HUES48 (cell line): ENCODE data around the gene EFEMP1.

Source experiments
- H3K27ac ChIP-seq: one replicate; pipeline ENCODE4 v1.7.0; 2013; ENCODE audit warnings: low read depth, low read length, inconsistent platforms
- H3K27me3 ChIP-seq: 2 replicates; pipeline ENCODE4 v1.6.1; 2013; ENCODE audit warnings: mild to moderate bottlenecking, low read length; ENCODE audit not compliant: control insufficient read depth, insufficient read depth
- H3K36me3 ChIP-seq: 2 replicates; pipeline ENCODE4 v1.6.1; 2013; ENCODE audit warnings: low read length; ENCODE audit not compliant: control insufficient read depth, insufficient read depth
- H3K4me1 ChIP-seq: 2 replicates; pipeline ENCODE4 v1.6.1; 2013; ENCODE audit warnings: mild to moderate bottlenecking, low read length; ENCODE audit not compliant: control insufficient read depth, insufficient read depth
- H3K4me3 ChIP-seq: 2 replicates; pipeline ENCODE4 v1.5.1; 2013; ENCODE audit warnings: mild to moderate bottlenecking, low read depth, low read length
- H3K9ac ChIP-seq: 2 replicates; pipeline ENCODE4 v1.6.1; 2013; ENCODE audit warnings: mild to moderate bottlenecking, low read depth, low read length, moderate library complexity
- H3K9me3 ChIP-seq: 2 replicates; pipeline ENCODE4 v1.6.1; 2013; ENCODE audit warnings: low read length; ENCODE audit not compliant: control insufficient read depth, insufficient read depth

Gene EFEMP1

DNA sequence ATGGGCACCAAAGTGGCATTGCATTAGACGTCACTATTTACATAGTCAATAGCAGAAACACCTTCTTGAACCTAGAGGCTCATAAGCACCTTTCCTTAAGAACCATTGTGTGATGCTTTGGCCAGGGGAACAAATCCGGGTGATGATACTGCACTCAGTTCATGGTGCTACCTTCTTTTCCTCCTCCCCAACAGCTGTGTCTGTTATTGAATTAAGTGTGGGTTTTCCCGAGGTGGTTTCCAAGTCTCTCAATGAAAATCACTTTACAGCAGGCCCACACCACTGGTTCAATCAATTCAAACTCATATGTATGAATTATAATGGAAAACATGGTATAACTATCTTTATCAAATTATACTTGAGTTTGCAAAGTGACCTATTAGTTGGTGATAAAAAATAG is 9.3 kb upstream of the EFEMP1 start:
- H3K9me3 ChIP-seq: no peaks in the 10 kb centered on the region
- no peak overlapping the region for H3K4me3 ChIP-seq
- no peaks in the 10 kb centered on the region for H3K4me1 ChIP-seq
- no peaks in the 10 kb centered on the region for H3K36me3 ChIP-seq
- H3K27me3 ChIP-seq: no peaks in the 10 kb centered on the region
- H3K27ac ChIP-seq: no peak overlapping the region
- no peak overlapping the region for H3K9ac ChIP-seq

- Histone ChIP-seq H3K4me1 (peaks cover 4% of the 10 kb centered on the region; the same call in 1 of the 2 replicates), H3K9ac (no peak overlapping the region), H3K9me3 (no peaks in the 10 kb centered on the region), H3K4me3 (no peak overlapping the region), H3K36me3 (no peaks in the 10 kb centered on the region), H3K27ac (no peak overlapping the region), H3K27me3 (no peaks in the 10 kb centered on the region)
These were observed 7.7 kb upstream of the EFEMP1 start for GRCh38 chr2:55931281-55931680.

- Histone ChIP-seq H3K9me3 (no peaks in the 10 kb centered on the region), H3K36me3 (no peaks in the 10 kb centered on the region), H3K9ac (no peak overlapping the region), H3K27me3 (peaks cover 12% of the 10 kb centered on the region), H3K27ac (no peak overlapping the region), H3K4me3 (no peak overlapping the region), H3K4me1 (peaks cover 8% of the 10 kb centered on the region; the same call in 1 of the 2 replicates)
These were observed 5.9 kb upstream of the EFEMP1 start for GRCh38 chr2:55929476-55929875.

DNA sequence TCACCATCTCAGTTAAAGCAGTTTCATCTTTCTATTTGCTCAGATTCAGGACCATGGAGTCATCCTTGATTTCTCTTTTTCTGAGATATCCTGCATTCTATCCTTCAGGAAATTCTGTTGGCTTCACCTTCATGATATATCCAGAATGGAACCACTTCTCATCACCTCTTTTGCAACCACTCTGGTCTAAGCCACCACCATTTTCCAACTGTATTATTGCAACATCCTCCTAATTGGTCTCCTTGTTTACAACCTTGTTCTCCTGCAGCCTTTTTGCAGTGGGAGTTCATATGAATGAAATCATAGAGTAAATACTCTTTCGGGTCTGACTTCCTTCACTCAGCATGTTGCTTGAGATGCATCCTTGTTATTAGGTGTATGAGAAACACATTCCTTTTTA is 3.4 kb upstream of the EFEMP1 start:
- Histone ChIP-seq H3K9me3 (no peaks in the 10 kb centered on the region), H3K27me3 (peaks cover 37% of the 10 kb centered on the region), H3K36me3 (no peaks in the 10 kb centered on the region), H3K27ac (no peak overlapping the region), H3K4me1 (peaks cover 15% of the 10 kb centered on the region; the same call in 1 of the 2 replicates), H3K9ac (no peak overlapping the region), H3K4me3 (no peak overlapping the region)

DNA sequence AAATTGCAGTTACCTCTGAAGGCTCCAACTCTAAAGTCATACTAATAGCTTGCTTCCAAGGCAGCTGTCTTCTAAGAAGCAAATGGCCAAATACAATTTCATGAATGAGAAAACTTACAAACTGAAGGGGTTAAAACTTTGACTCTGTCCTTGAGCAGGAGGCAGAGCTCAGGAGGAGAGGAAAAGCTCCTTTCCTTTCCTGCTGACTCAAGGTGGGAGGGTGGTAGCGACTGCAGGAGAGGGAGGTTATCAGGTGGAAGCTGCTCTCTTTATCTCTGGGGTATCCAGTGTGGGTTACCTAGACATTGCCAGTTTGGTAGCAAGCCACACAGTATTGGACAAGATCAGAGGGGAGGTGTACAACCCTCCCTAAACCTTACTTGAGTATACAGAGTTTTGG is 2.7 kb upstream of the EFEMP1 start:
- Histone ChIP-seq H3K4me1 (peaks cover 21% of the 10 kb centered on the region; the same call in 1 of the 2 replicates), H3K27ac (no peak overlapping the region), H3K4me3 (no peak overlapping the region), H3K27me3 (peaks cover 43% of the 10 kb centered on the region), H3K9me3 (no peaks in the 10 kb centered on the region), H3K9ac (no peak overlapping the region), H3K36me3 (no peaks in the 10 kb centered on the region)

GRCh38 chr2:55923982-55924321 is 370 bp upstream of the EFEMP1 start:
- Histone ChIP-seq H3K27ac (no peak overlapping the region), H3K36me3 (no peaks in the 10 kb centered on the region), H3K27me3 (peaks cover 43% of the 10 kb centered on the region), H3K4me3 (peak overlapping the region; percentile 76), H3K9ac (no peak overlapping the region), H3K9me3 (no peaks in the 10 kb centered on the region), H3K4me1 (peaks cover 21% of the 10 kb centered on the region; the same call in 1 of the 2 replicates)

DNA sequence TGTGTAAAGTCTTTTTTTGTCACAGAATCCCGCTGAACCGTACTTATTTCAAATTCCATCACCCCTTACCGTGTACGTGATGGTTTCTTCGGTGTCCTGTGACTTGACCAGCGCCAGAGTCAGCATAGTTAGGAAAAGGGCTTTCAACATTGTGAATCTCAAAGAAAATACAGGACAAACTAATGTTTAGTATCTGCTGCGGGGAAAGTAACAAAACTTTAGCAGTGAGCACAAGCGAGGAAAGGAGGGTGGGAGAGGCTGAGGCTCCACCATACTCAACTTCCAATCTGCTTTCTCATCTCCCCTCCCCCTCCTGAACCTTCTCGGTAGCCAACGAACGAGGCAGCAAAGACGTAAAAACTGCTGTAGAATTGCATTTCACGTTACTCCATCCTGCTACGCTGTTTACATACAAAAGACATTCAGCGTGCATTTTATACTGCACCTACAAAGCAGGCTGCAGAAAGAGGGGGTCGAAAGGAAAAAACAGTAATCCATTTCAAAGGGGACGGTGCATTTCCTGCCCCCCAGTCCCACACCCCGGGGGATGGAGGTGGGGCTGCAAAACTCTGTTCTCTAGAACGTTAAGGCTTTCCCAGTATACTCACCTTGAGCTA is 1.2 kb downstream of the EFEMP1 start:
- Histone ChIP-seq H3K36me3 (no peaks in the 10 kb centered on the region), H3K27ac (no peak overlapping the region), H3K4me3 (peak overlapping the region; percentile 76), H3K9me3 (no peaks in the 10 kb centered on the region), H3K9ac (0 out of 2 replicates have a peak overlapping the region, but pooled peaks have one; percentile 34), H3K4me1 (peaks cover 21% of the 10 kb centered on the region; the same call in 1 of the 2 replicates), H3K27me3 (peaks cover 43% of the 10 kb centered on the region)

- H3K9ac ChIP-seq: no peak overlapping the region
- no peak overlapping the region for H3K27ac ChIP-seq
- H3K4me3 ChIP-seq: no peak overlapping the region
- H3K9me3 ChIP-seq: no peaks in the 10 kb centered on the region
- peaks cover 32% of the 10 kb centered on the region for H3K27me3 ChIP-seq
- peaks cover 13% of the 10 kb centered on the region; the same call in 1 of the 2 replicates for H3K4me1 ChIP-seq
- H3K36me3 ChIP-seq: no peaks in the 10 kb centered on the region
These were observed 4.0 kb downstream of the EFEMP1 start for GRCh38 chr2:55919574-55919973.

GRCh38 chr2:55918856-55919255 is 4.7 kb downstream of the EFEMP1 start:
- H3K36me3 ChIP-seq: no peaks in the 10 kb centered on the region
- H3K27ac ChIP-seq: no peak overlapping the region
- peaks cover 10% of the 10 kb centered on the region; the same call in 1 of the 2 replicates for H3K4me1 ChIP-seq
- no peaks in the 10 kb centered on the region for H3K9me3 ChIP-seq
- H3K27me3 ChIP-seq: peaks cover 25% of the 10 kb centered on the region
- no peak overlapping the region for H3K4me3 ChIP-seq
- no peak overlapping the region for H3K9ac ChIP-seq

GRCh38 chr2:55917713-55918390 is 5.7 kb downstream of the EFEMP1 start:
- Histone ChIP-seq H3K9ac (no peak overlapping the region), H3K4me1 (peaks cover 10% of the 10 kb centered on the region; the same call in 1 of the 2 replicates), H3K4me3 (no peak overlapping the region), H3K27ac (no peak overlapping the region), H3K36me3 (no peaks in the 10 kb centered on the region), H3K9me3 (no peaks in the 10 kb centered on the region), H3K27me3 (peaks cover 15% of the 10 kb centered on the region)

DNA sequence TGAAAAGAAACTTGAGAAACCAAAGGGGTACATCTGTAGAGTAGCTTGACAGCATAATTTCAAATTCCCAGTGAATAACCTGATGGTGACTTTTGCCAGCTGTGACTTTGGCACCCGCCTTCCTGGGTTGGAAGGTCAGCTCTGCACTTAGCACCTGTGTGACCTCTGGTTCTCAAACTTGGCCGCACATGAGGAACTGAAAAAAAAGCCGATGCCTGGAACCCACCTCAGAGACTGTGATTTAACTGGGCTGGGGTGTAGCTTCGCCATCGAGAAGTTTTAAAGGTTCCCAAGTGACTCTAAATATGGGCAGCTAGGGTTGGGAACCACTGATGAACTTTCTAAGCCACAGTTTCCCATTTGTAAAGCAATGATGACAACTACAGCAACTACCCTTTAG is 6.5 kb downstream of the EFEMP1 start:
- Histone ChIP-seq H3K4me3 (no peak overlapping the region), H3K9ac (no peak overlapping the region), H3K9me3 (no peaks in the 10 kb centered on the region), H3K4me1 (peaks cover 7% of the 10 kb centered on the region; the same call in 1 of the 2 replicates), H3K36me3 (no peaks in the 10 kb centered on the region), H3K27ac (no peak overlapping the region), H3K27me3 (peaks cover 7% of the 10 kb centered on the region)
